ENCODE measurements around the gene PARD3B. TPM values are rescaled to one million over a fixed set of nuclear protein-coding genes. Genes with fewer than 3 reads are reported as not detected.

The PARD3B gene
- total and polyA plus RNA-seq, 3 donors from 2014 or later: 14.6 to 36.8 (median 29.6) TPM

DNA sequence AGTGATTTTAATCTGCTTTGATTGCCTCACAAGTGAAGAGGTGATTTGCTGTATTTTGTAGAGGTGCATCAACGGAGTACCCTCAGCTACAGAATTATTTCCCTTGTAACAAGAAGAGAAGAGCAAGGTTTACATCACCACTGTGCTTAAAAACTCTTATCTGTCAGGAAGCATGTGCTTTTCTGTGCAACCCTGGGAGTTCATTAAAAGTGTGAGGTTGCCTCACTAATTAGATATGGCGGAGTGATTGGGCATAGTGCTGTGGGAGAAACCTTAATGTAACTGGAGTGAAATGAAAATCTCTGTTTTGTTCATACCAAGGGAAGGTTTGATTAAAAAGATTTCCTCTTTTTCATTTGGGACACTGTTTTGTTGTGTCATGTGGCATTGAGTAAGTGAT is 544.7 kb downstream of the PARD3B start:
- DNase-seq: no peak
- intact Hi-C loops (cut with DNase I; ENCODE audit: low total_unique reads): no loop called here
- TF ChIP-seq, protein P1, sequence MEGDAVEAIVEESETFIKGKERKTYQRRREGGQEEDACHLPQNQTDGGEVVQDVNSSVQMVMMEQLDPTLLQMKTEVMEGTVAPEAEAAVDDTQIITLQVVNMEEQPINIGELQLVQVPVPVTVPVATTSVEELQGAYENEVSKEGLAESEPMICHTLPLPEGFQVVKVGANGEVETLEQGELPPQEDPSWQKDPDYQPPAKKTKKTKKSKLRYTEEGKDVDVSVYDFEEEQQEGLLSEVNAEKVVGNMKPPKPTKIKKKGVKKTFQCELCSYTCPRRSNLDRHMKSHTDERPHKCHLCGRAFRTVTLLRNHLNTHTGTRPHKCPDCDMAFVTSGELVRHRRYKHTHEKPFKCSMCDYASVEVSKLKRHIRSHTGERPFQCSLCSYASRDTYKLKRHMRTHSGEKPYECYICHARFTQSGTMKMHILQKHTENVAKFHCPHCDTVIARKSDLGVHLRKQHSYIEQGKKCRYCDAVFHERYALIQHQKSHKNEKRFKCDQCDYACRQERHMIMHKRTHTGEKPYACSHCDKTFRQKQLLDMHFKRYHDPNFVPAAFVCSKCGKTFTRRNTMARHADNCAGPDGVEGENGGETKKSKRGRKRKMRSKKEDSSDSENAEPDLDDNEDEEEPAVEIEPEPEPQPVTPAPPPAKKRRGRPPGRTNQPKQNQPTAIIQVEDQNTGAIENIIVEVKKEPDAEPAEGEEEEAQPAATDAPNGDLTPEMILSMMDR (IDR thresholded peaks at IDR 0.05): no peak
- no peak for TF ChIP-seq POLR2A (IDR thresholded peaks at IDR 0.05)
- no peaks in the 10 kb centered on the region for H3K4me1 ChIP-seq
- no peak overlapping the region for H3K4me3 ChIP-seq
- no peaks in the 10 kb centered on the region for H3K27me3 ChIP-seq
- no peaks in the 10 kb centered on the region for H3K36me3 ChIP-seq (ENCODE audit: low read depth, missing control alignments)
- H3K27ac ChIP-seq: no peak overlapping the region
- 92 to 94% methylated on average over 2 of the region's 2 CpGs for WGBS, 2 donors
- H3K9me3 ChIP-seq: no peaks in the 10 kb centered on the region

DNA sequence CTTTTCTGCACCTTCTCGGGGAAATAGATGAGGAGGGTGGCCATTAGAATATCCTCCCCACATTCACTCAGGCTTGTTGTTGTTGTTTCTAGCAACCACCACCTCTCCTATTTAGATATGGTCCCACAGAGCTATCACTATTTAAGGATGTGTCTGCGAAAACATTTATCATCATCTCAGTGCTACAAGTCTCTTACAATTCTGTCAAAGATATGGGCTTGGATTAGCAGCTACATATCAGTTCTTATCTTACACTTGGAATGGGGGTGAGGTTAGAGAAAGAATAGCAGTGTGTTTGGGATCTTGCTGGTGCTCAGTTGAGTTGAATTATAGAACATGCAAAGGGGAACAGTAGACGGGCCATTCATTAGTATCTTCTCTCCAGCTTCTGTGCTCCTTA is 546.1 kb downstream of the PARD3B start:
- Histone ChIP-seq H3K27me3 (no peaks in the 10 kb centered on the region), H3K27ac (no peak overlapping the region), H3K4me3 (no peak overlapping the region), H3K36me3 (ENCODE audit: low read depth, missing control alignments) (no peaks in the 10 kb centered on the region), H3K9me3 (no peaks in the 10 kb centered on the region), H3K4me1 (no peaks in the 10 kb centered on the region)
- TF ChIP-seq POLR2A (IDR thresholded peaks at IDR 0.05): no peak
- TF ChIP-seq, protein P1 (IDR thresholded peaks at IDR 0.05): no peak
- no peak for DNase-seq
- intact Hi-C loops (cut with DNase I; ENCODE audit: low total_unique reads): no loop called here
- 81 to 84% methylated on average over 3 of the region's 3 CpGs for WGBS, 2 donors

DNA sequence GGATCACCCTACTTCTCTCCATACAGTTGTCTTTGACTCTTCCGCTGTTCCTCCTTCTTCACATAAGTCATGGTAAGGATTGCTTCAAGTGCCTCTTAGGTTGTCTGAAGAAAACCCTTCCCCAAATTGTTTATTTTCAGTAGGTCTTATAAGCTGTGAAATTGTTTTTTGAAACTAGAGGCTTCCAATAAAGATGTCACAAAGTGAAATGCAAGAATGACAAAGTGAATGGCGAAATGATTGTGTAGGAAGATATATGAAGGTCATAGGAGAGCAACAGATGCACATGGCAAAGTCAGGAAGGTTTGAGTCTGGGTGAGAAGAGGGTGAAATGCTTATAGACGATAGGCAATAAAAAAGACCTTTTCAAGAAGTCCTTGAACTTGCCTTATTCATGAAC is 548.8 kb downstream of the PARD3B start:
- DNase-seq: no peak
- Histone ChIP-seq H3K27me3 (no peaks in the 10 kb centered on the region), H3K9me3 (no peaks in the 10 kb centered on the region)

DNA sequence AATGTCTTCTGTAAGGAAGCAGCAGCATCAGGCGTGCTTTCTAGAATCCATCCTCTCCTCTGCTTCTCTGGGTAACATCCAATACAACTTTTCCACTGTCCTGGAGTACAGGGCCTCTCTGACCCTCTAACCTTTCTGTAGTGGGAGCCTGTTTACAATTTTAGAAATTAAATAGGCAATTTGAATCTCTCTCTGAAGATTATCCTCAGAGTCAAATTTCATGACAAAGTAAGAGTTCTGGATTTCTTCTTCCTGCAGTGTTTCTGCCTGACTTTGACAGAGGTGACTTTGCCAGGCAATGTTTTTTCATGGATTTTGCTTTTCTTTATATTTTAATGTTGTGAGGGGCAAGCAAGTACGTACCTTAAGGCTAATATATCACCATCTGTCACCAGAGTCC is 558.4 kb downstream of the PARD3B start:
- Histone ChIP-seq H3K4me1 (no peaks in the 10 kb centered on the region), H3K9me3 (no peaks in the 10 kb centered on the region), H3K27ac (no peak overlapping the region), H3K36me3 (ENCODE audit: low read depth, missing control alignments) (no peaks in the 10 kb centered on the region), H3K27me3 (no peaks in the 10 kb centered on the region), H3K4me3 (no peak overlapping the region)
- no peak for DNase-seq
- 70 to 86% methylated on average over 2 of the region's 2 CpGs for WGBS, 2 donors
- intact Hi-C loops (cut with DNase I; ENCODE audit: low total_unique reads): no loop called here
- TF ChIP-seq POLR2A (IDR thresholded peaks at IDR 0.05): no peak
- TF ChIP-seq, protein P1 (IDR thresholded peaks at IDR 0.05): no peak

More for the DNA sequence above, 548.8 kb downstream of the PARD3B start:
- no peak overlapping the region for H3K4me3 ChIP-seq
- 91 to 96% methylated on average over 3 of the region's 3 CpGs for WGBS, 2 donors
- H3K27ac ChIP-seq: no peak overlapping the region
- intact Hi-C loops (cut with DNase I; ENCODE audit: low total_unique reads): no loop called here
- H3K36me3 ChIP-seq (ENCODE audit: low read depth, missing control alignments): no peaks in the 10 kb centered on the region
- TF ChIP-seq, protein P1 (IDR thresholded peaks at IDR 0.05): no peak
- no peak for TF ChIP-seq POLR2A (IDR thresholded peaks at IDR 0.05)
- H3K4me1 ChIP-seq: no peaks in the 10 kb centered on the region

DNA sequence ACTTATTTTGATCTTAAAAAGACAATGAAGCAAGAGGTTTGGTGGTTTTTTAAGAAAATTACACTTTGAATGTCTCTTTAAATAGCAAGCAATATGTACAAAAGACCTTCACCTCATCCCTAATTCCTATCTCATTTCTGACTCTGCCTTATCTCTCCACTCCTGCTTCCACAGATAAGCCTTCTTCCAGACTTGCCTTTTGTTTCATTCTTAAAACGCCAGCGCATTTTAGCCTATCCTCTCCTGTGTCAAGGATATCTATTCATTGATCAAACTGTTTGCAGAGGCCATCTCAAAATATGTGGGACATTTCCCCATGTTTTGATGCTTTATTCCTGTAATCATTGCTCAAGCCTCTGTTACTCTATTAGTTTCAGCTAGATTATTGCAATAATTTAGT is 562.5 kb downstream of the PARD3B start:
- Histone ChIP-seq H3K4me1 (no peaks in the 10 kb centered on the region), H3K4me3 (no peak overlapping the region), H3K9me3 (no peaks in the 10 kb centered on the region), H3K36me3 (ENCODE audit: low read depth, missing control alignments) (no peaks in the 10 kb centered on the region), H3K27me3 (no peaks in the 10 kb centered on the region), H3K27ac (no peak overlapping the region)
- WGBS, 2 donors: 58 to 82% methylated on average over 2 of the region's 2 CpGs
- TF ChIP-seq POLR2A (IDR thresholded peaks at IDR 0.05): no peak
- TF ChIP-seq, protein P1 (IDR thresholded peaks at IDR 0.05): no peak
- DNase-seq: no peak
- intact Hi-C loops (cut with DNase I; ENCODE audit: low total_unique reads): no loop called here
